HG03457 (cell line): ENCODE results near the gene RNF220.
"Not testable (repeated sequence)": the region's sequence is repeated elsewhere in the genome, so short reads cannot be mapped to it uniquely, and the experiment has no call there.

Experiments
- ATAC-seq: cut with Tn5 transposase; IDR thresholded peaks from one replicate; pipeline ENCODE4 v1.9.1; 2021; ENCODE audit warnings: moderate number of reproducible peaks; ENCODE audit not compliant: unreplicated experiment

Gene RNF220

DNA sequence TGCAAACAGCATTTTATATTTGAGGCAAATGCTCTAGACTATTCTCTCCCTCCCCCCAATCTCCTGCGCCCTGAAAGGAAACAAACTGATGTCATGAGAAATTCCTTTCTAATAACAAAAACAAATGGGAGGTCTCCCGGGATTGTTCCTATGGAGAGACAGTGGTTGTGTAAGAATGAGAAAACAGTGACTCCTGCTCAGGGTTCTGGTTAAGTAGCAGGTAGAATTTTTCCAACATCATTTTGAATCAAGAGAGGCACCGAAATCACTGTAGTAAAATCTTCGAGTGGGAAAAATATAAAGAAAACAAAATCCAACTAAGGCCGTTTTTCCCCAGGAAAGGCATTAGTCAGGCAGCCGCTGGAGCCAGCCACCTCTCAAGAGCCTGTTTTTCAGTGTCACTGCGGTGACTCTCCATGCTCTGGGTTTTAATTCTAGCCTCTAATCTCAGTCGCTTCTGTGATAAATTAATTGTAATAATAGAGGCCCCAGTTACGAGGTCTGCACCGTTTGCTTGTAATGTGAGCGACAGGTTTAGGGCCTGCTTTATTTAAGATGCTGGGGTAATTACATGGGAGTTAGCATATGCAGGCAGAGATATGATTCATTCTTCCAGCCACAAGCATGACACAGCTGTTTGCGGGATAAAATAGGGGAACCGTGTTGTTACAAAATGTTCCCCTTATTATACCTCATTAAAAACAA lies 80.3 kb downstream of the RNF220 start:
- no peak for ATAC-seq

DNA sequence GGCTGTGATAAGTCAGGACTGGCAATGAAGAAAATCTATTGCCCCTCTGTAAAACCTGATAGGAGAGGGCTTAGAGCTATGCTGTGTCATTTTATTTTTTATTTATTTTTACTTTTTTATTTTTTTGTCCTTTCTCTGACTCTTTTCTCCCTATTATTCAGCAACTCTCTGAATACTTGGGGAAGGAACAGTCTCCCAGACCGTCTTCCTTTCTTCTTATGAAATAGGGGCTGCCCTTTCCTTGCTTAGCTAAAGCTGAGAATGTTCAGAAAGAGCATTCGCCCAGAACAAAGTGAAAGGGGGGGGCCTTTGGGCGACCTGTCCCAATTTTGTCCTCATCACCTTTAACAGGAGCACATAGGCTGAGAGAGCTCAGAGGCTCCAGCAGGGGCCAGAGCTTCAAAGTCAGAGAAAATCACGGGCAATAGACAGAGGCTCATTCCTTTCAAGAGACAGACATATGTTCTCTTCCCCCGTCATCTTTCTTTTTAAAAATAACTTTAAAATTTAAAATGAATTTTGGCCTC lies 80.9 kb downstream of the RNF220 start:
- ATAC-seq, result no peak

DNA sequence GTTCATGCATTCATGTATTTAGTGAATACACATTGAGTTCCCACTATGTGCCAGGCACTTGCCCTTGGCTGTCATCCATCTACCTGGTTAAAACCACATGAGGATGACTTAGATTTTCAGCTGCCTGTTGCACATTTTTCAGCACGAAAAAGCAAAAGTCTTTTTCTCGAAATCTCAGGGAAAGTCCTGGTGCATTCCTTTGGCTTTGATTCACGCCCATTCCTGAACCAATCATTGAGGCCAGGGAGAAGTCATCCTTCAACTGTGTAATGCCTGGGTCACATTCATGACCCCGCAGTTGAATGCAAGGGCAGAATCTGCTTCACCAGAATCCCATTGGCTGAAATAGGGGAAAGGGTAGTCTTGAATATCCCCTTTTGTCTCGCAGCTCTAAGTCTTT lies 84.4 kb downstream of the RNF220 start:
- no peak for ATAC-seq

DNA sequence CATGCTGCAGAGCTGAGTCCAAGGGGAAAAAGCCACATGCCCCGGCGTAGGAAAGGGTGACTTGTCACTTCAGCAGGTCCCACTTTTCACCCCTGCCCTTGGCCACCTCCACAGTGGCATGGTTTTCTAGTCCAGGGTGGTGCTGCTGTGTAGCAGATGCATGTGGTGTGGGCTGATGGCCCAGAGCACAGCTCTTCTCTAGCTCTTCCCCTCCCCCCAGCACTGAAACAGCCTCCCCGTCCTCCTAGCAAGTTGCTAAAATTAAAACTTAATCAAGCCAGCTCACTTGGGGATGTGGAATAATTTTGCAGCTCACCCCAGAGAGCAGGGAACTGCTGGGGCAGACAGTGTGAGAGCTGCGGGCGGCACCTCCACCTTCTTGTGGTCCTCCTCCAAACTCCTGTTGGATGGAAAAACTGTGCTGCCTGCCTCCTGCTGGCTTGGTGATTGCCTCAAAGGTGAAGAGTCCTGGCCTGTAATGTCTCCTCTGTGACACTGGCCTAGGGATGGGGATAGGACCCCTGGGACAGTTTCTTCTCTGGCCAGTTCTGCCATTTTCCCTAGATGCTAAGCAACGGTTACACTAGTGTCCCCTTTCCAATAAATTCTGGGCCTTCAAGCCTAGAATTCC lies 91.6 kb downstream of the RNF220 start:
- no peak for ATAC-seq

DNA sequence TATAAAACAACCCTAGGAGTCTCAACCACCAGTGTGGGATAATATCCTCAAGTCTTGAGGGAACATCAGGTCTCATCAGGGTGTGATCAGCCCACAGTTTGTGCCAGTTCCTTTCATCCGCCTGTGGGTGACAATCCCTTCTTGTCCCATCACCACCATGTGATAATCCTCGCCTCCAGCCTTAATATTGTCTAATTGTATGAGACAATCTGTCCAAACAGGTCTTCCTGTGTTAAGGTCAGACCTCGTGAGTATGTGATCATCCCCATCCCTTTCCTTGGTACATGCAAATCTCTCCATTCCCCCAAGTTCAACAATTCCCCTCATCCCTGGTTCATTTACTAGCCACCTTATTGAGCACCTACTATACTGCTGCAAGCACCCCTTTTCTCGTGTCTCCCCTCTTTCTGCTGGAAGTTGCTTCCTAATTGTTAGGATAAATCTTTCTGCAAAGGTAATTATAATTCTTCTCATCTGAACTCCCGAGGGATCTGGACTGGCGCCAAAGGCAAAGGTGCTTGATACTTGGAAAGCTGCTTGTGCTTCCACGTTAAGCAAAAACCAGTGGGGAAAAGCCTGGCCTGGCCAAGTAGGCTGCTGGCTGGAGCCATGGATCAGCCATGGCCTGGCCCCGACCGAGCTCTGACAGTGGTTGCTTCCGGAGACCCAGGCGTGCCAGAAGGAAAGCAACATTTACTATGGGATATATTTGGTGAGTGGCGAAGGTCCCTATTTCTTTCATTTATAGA lies 92.5 kb downstream of the RNF220 start:
- no peak for ATAC-seq

DNA sequence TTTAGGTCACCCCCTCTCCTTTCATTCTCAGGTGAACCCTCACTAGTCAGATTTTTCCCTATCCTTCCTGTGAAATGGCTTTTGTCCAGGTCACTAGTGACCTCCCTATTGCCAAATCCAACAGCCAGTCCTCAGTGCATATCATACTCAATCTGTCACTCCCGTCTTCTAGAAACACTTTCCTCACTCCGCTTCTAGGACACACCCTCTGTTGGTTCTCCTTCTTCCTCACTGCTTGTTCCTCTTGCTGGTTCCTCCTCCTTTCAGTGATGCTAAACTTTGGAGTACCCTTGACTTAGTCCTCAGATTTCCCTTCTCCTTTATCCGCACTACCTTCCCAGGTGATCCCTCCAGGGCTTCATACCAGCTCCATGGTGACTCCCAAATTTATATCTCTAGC lies 94.3 kb downstream of the RNF220 start:
- ATAC-seq, result no peak

DNA sequence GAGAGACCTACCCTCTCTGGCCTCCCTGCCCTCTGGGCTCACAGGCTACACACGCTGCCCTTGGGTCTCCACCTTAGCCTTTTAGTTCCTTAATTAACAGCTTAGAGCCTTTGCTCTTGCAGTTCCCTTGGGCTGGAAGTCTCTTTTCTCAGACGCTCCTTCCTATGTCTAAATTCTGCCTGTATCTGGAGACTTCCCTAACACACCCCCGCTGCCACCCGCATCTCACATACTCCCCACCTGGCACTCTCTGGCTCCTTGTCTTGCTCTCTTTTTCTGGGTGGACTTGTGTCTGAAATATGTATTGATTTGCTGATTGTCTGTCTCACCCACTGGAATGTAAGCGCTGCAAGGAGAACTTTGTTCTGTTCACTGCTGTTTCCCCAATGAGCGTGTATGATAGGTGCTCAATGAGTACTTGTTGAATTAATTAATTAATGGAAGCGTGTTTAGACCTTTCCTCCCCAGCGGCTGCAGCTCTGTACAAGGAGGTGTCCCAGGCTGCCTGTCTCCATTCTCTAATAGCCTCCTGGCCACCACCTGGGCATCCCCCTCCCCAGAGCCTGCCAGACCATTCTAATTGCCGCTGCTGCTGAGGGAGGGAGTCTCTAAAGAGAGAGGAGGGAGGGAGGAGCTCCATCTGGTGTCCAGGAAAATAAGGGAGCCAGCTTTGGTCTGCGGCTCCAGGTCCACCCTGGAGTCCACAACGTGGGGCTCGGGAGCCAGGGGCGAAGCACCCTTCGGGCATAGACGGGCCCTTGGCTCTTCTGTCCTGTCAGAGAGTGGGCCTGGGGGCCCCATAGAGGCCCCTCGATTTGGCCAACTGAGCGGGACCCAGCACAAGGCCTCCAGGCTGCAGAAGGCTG lies 95.4 kb downstream of the RNF220 start:
- ATAC-seq, result no peak

DNA sequence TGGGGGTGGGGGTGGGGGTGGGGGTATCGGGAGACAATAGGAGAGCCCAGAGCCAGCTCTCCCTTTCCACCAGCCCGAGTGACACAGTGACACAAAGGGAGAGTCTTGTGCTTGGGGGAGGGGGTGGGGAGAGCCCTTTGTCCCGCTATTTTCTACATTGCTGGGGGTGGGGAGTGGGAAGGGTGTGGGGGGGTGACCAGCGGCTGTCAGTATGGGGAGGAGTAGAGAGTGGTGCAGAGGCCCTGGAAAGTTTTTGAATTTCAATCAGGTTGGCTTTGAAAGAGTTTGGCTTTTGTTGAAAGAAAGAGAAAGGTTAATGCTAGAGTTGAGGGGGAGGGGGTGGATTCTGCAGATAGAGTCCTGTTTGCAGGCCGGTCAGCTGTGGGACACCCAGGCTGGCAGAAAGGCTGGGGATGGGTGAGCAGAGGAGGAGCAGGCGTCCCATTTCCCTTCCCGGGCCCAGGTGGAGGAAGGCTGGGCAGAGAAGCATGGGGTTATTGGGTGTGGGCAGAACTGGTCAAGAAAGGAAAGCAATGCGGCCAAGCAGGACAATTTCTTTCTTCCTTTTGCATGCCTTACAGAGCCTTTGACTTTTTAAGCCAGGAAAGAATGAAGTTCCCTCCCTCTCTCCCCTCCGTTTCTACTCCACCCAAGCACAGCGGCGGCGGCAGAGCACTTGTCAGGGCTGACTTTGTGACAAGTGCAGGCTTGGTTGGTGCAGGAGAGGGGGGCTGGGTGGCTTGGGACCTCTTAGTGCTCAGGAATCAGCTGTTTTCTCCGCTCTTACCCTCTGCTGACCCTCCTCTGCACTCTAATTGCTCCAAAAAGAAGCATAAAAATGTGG lies 96.2 kb downstream of the RNF220 start:
- ATAC-seq, result no peak

DNA sequence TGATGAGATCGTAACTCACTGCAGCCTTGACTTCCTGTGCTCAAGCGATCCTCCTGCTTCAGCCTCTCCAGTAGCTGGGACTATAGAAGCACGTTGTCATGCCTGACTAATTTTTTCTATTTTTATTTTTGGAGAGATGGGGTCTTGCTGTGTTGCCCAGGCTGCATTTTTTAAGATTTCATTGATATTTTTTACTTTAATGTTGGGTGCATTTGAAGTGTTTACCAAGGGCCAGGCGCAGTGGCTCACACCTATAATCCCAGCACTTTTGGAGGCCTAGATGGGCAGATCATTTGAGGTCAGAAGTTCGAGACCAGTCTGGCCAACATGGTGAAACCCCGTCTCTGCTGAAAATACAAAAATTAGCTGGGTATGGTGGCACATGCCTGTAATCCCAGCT lies 97.8 kb downstream of the RNF220 start:
- not testable (repeated sequence) for ATAC-seq

DNA sequence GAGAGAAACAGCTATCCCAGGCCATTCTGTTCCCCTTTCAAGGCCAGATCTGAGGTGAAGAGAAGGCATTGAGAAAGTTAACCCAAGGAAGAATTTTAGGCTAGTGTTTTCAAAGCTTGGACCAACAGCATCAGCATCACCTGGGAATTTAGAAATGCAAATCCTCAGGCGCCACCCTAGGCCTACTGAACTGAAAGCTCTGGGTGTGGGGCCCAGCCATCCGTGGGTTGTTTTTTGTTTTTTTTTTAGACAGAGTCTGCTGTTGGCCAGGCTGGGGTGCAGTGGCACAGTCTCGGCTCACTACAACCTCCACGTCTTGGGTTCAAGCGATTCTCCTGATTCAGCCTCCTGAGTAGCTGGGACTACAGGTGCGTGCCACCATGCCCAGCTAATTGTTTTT lies 98.6 kb downstream of the RNF220 start:
- no peak for ATAC-seq

DNA sequence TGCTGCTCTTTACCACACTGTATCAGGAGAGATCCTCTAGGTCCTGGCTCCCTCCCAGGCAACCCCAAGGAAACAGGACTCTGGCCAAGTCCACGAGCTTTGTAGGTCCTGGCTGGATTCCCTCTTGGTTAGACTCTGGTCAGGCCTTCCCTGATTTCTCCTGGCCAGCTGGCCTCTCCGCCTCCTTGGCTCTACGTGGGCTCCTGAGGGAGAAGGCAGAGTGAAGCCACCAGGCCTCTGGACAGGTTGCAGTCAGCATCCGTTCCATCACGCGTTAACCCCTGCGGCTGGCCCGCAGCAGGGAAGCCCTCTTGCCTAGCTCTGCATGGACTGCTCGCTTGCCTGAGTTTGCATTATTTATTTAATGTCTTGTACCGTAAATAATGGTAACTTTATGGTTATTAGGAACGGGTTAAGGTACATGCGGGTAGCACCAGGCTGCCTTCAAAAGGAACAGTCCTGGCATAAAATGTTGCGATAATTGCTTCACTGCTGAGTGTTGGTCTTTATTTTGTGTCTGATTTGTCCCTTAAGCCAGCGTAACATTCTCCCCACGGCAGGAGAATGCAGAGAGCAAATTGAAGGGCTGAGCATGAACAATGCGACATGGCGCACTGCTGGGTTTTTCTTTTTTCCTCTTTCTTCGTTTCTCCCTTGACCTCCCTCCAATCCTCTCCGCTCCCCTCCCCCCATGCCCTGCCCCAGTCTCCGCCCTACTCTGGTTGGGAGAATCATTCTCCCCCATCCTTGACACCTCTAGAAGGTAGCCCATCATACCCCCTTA lies 100.3 kb downstream of the RNF220 start:
- ATAC-seq, result no peak

DNA sequence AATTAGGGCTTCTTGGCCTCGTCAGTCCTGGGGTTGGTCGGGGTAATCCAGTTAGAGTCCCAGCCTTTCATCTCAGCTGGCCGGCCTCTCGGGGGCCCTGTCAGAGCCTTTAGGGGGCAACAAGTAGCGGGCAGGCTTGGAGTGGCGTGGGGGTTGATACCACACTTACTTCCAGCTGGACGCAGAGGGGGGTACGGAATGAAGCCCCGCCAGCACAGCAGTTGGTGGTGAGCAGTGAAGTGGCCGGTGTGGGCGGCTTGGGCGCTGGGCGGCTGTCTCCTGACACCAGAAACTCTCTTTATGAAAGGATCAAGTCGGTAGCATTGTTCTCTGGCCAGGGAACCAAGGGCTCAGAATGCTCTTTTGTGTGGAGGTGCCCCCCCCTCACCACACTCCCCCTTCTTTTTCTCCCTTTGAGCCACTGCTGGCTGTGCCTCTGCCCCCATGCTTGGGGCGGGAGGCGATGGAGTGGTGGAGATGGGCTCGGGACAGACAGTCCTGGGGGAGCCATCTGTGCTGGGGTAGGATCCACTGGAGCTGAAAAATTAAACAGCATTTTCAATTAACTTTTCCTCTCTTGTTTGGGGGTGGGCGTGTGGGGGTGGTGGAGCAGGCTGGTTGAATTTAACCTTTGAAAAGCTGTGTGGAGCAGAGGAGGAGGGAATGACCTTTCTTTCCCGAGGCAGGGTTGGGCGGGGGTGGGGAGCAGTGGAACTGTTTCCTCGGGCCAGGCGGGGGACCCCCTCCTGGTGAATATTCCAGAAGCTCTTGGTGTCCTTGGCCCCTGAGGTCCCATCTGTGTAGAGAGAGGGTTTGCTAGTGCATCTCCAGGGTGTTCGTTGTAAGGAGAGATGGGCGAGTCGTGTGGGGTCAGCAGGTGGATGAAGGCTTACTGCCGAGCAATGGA lies 102.7 kb downstream of the RNF220 start:
- no peak for ATAC-seq

DNA sequence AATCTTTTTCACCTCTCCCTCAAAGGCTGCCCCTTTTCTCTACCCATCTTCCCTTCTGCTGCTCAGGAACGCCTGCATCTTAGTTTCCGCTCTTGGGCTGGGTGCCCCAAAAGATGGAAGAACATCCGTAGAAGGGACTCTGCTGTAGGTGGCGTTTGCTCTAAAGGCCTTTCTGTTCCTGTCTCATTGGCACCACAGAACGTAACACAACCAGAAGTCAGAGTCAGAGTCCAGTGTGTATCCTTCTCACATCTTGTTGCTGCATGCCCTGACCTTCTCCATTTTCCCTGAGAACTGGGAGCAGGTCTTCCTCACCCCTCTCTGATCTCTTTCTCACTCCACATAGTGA lies 103.3 kb downstream of the RNF220 start:
- ATAC-seq, result no peak

DNA sequence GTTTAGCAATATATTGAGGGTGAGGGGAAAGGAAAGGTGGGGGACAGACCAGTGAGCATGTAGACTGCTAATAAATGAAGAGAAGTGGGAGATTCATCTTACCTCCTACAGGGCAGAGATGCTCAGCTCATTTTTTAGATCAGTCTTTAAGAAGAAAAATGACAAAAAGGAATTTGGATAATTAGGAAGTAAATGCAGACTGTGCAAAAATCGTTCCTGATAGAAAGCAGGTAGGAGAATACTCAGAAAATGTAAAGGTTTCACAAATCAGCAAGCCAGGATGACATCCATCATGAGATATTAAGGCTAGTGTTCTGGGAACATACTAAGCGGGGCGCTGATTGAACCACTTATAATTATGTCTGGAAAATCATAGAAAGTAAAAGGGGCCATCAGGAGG lies 106.3 kb downstream of the RNF220 start:
- no peak for ATAC-seq

DNA sequence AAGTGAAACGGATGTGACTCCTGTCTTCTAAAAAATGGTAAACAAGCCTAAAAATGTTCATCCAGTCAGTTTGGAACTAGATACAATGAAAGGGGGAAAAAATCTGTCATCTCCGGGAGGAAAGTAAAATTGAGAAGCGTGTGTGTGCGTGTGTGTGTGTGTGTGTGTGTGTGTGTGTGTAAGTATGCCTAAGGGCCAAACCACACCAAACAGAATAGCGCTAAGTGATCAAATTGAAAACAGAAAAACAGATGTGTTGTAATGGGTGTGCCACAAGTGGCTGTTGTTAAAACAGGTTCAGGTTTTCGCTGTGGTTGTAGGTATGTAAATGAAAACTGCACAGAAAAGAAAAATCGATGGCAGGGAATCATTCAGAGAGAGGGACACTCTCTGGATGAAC lies 106.7 kb downstream of the RNF220 start:
- ATAC-seq, result no peak

DNA sequence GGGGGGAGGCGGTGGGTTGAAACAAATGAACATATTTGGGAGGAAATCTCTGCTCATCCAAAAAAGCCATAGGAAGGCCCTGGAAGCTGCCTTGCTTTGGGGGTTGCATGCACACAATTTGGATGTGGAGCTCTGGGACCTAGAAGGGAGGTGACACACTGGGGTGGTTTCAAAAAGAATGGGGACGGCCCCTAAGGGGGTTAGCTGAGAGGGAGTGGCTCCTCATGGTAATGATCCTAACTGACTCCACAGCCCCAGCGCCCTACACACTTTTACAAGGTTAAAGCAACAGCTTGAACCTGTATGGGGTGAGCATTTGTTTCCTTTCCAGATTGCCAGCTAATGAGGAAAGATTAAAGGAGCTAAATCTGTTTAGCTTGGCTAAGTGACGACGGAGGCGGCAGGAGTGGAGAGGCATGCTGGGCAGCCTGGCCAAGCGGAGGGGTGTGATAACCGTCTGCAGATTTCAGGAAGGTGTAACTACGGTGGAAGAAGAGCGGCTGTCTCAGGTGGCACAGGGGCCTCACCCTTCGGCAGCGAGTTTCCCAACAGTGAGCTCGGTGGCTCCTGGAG lies 107.3 kb downstream of the RNF220 start:
- ATAC-seq, result no peak

DNA sequence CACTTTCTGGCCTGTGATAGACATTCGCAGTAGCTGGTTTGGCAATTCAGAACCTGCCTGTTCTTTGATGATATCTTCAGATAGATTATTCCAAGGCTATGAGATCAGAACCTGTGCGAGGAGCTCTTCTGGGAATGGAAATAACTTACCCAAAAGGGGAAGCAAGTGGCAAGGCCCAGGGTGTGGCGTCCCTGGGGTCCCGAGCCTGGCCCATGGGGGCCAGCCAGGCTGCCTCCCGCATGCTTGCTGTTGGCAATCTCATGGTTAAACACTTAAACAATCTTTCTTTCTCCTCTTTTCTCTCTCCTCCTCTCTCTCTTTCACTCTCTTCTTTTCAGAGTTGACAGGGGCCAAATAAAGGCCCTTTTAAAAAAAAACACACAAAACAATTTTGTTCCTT lies 108.1 kb downstream of the RNF220 start:
- no peak for ATAC-seq

DNA sequence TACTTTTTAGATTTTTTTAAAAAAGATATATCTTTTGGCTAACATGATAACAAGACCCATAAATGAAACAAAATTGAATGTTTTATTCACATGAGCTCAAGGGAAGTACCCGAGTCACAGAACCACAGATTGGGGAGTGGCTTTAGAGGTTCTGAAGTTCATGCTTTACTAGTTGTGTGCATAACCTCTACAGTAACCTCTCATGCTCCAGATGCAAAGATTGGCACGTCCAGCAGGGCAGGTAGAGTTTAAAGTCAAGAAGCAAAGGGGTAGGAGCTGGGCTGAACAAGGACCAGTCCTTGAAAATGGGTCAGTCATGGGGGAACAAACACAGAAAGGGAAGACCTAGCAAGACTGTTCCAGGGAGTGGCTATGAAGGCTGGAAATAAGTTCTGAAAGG lies 109.6 kb downstream of the RNF220 start:
- no peak for ATAC-seq
